Measurements from ENCODE around the gene GPR132. TPM values are rescaled to one million over a fixed set of nuclear protein-coding genes. Genes with fewer than 3 reads are reported as not detected.

GPR132 gene
- total and polyA plus RNA-seq, 2 of the 8 experiments (the other 6 are each of a cell fraction or from before 2014, with no cell fraction given): 0.11 TPM; not detected in 1

- no peak overlapping the region for H2AK5ac ChIP-seq (ENCODE audit: low read depth, low read length)
- DNase-seq (ENCODE audit: low read depth in 1 of 2, low spot score in 2 of 2): no peak
- H4K20me1 ChIP-seq (replicated peaks in 1 of 2; ENCODE audit: control insufficient read depth in 1 of 2, insufficient read depth in 2 of 2, low read length in 2 of 2): no peaks in the 10 kb centered on the region
- H3K14ac ChIP-seq (ENCODE audit: insufficient read length): no peak overlapping the region
- no peak overlapping the region for H4K91ac ChIP-seq (replicated peaks; ENCODE audit: insufficient read length, low read length)
- H3K18ac ChIP-seq (ENCODE audit: extremely low read depth, low read length): no peak overlapping the region
- no peak overlapping the region for H3K4me3 ChIP-seq (ENCODE audit: extremely low read depth in 1 of 4, insufficient read depth in 2 of 4, low read depth in 3 of 4, low read length in 4 of 4)
- CTCF ChIA-PET (ENCODE audit: partially characterized antibody): interaction anchor here (1.0 to 1.3 kb wide), 2 partner anchors 16 to 33 kb away, joined by 3 to 4 read pairs; no protein-coding TSS in a partner anchor
- POLR2A ChIA-PET (ENCODE audit: partially characterized antibody): no interaction called here
- no peaks in the 10 kb centered on the region for H3K79me2 ChIP-seq (ENCODE audit: control insufficient read depth in 1 of 2, insufficient read depth in 2 of 2, low read length in 2 of 2)
- no peak overlapping the region for H4K5ac ChIP-seq (ENCODE audit: insufficient read length, low read depth, low read length)
- H2AFZ ChIP-seq (ENCODE audit: low read length): no peak overlapping the region
- 76% methylated on average over 3 of the region's 4 CpGs; no CpG with 5 or more reads in 1 of the 2 experiments for WGBS, 2 experiments (ENCODE audit: extremely low coverage in 1 of 2, insufficient coverage in 1 of 2, insufficient read length in 1 of 2, insufficient replicate concordance in 2 of 2, low coverage in 1 of 2, low lambda C conversion rate in 2 of 2, missing lambda C conversion rate in 1 of 2)
- no peak overlapping the region for H2BK20ac ChIP-seq (ENCODE audit: low read length)
- no peak overlapping the region for H2BK120ac ChIP-seq (replicated peaks; ENCODE audit: low read depth, low read length)
- H2BK12ac ChIP-seq (ENCODE audit: low read depth, low read length): no peak overlapping the region
- H3K23me2 ChIP-seq (ENCODE audit: low read depth, low read length): peaks cover 7% of the 10 kb centered on the region; the same call in 1 of the 2 replicates
- no peak overlapping the region for H3K4me2 ChIP-seq (ENCODE audit: insufficient read depth in 1 of 2, low read depth in 2 of 2, low read length in 2 of 2)
- H4K8ac ChIP-seq (ENCODE audit: extremely low read depth, insufficient read depth, low read length): no peak overlapping the region
- H3K4ac ChIP-seq (replicated peaks; ENCODE audit: insufficient read length, low read depth, low read length): no peak overlapping the region
- peaks cover 2 to 25% (median 18%) of the 10 kb centered on the region in 4 experiments; a peak in 5 of 7 replicates for H3K27me3 ChIP-seq (replicated peaks in 1 of 4; ENCODE audit: control insufficient read depth in 3 of 4, extremely low read depth in 1 of 4, insufficient read depth in 3 of 4, low read length in 3 of 4)
- no peak overlapping the region for H3K27ac ChIP-seq (ENCODE audit: low read depth, low read length)
- H3K36me3 ChIP-seq (ENCODE audit: control insufficient read depth in 2 of 4, insufficient read depth in 4 of 4, low read length in 3 of 4): no peaks in the 10 kb centered on the region
- no peak for FAIRE-seq
- H2BK15ac ChIP-seq (ENCODE audit: low read length): no peak overlapping the region
- no peak overlapping the region for H2BK5ac ChIP-seq (ENCODE audit: low read depth, low read length)
- H3K56ac ChIP-seq (replicated peaks; ENCODE audit: insufficient read length, low read depth, low read length): no peak overlapping the region
- H3K4me1 ChIP-seq (replicated peaks in 1 of 4; ENCODE audit: control insufficient read depth in 3 of 4, insufficient read depth in 4 of 4, low read length in 3 of 4): peaks cover 0 to 14% (median 10%) of the 10 kb centered on the region in 4 experiments; a peak in 6 of 7 replicates
- no peak overlapping the region for H3K9ac ChIP-seq (replicated peaks in 1 of 4; ENCODE audit: extremely low read depth in 1 of 4, low read depth in 3 of 4, low read length in 3 of 4)
- no peaks in the 10 kb centered on the region for H3K9me3 ChIP-seq (ENCODE audit: insufficient read depth in 2 of 2, low read depth in 1 of 2, low read length in 1 of 2)
- H3K23ac ChIP-seq (ENCODE audit: insufficient read length): no peak overlapping the region
- no peaks in the 10 kb centered on the region for H3K79me1 ChIP-seq (ENCODE audit: low read depth, low read length)
- TF ChIP-seq PHF8 (conservative IDR thresholded peaks at IDR 0.05; ENCODE audit: low read depth, low read length) (no peak), ATF2 (IDR thresholded peaks at IDR 0.05; ENCODE audit: low read length) (no peak), KDM1A (IDR thresholded peaks at IDR 0.05; ENCODE audit: borderline replicate concordance, low read length) (no peak), TBP (IDR thresholded peaks at IDR 0.05; ENCODE audit: low read depth, low read length) (no peak), RNF2 (IDR thresholded peaks at IDR 0.05; ENCODE audit: borderline replicate concordance, low read depth, low read length, missing control alignments, poor library complexity, severe bottlenecking) (no peak), ZNF274 (IDR thresholded peaks at IDR 0.05; ENCODE audit: borderline replicate concordance, extremely low read depth, low read length) (no peak), KDM4A (IDR thresholded peaks at IDR 0.05; ENCODE audit: low read depth, low read length, severe bottlenecking) (no peak), MAFK (IDR thresholded peaks at IDR 0.05; ENCODE audit: low read depth, low read length) (no peak)
- TF ChIP-seq, protein P1, sequence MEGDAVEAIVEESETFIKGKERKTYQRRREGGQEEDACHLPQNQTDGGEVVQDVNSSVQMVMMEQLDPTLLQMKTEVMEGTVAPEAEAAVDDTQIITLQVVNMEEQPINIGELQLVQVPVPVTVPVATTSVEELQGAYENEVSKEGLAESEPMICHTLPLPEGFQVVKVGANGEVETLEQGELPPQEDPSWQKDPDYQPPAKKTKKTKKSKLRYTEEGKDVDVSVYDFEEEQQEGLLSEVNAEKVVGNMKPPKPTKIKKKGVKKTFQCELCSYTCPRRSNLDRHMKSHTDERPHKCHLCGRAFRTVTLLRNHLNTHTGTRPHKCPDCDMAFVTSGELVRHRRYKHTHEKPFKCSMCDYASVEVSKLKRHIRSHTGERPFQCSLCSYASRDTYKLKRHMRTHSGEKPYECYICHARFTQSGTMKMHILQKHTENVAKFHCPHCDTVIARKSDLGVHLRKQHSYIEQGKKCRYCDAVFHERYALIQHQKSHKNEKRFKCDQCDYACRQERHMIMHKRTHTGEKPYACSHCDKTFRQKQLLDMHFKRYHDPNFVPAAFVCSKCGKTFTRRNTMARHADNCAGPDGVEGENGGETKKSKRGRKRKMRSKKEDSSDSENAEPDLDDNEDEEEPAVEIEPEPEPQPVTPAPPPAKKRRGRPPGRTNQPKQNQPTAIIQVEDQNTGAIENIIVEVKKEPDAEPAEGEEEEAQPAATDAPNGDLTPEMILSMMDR (IDR thresholded peaks at IDR 0.05; ENCODE audit: control extremely low read depth in 1 of 3, insufficient read depth in 1 of 3, low read depth in 1 of 3, low read length in 3 of 3): no peak
These were observed 13.1 kb downstream of the GPR132 start for GRCh38 chr14:105052110-105052458.

Measured in H1 (cell line).